Hepatocyte (in vitro differentiated cells): ENCODE results near the gene CTNND2. TPM values are rescaled to one million over a fixed set of nuclear protein-coding genes. Genes with fewer than 3 reads are reported as not detected.

Experiments
- DNase-seq: peaks from one replicate; pipeline ENCODE4 v3.0.0-alpha.2; 2016; ENCODE audit warnings: low spot score
- H2AFZ ChIP-seq: fragments of 200-600 bp; sonication (generic); 2 replicates; pipeline ENCODE4 v1.6.0; 2016; ENCODE audit warnings: antibody characterized with exemption, mild to moderate bottlenecking
- H3K27ac ChIP-seq: fragments of 200-600 bp; sonication (generic); 2 replicates; pipeline ENCODE4 v1.5.1; 2016; ENCODE audit warnings: mild to moderate bottlenecking
- H3K27me3 ChIP-seq: fragments of 200-600 bp; sonication (generic); 2 replicates; pipeline ENCODE4 v1.6.1; 2016
- H3K36me3 ChIP-seq: fragments of 200-600 bp; sonication (generic); replicated peaks from 2 replicates; pipeline ENCODE4 v1.5.1; 2016; ENCODE audit warnings: low read depth; ENCODE audit not compliant: insufficient read depth
- H3K4me1 ChIP-seq: fragments of 200-600 bp; sonication (generic); 2 replicates; pipeline ENCODE4 v1.5.1; 2016; ENCODE audit warnings: mild to moderate bottlenecking, moderate library complexity; ENCODE audit not compliant: insufficient read depth
- H3K4me2 ChIP-seq: fragments of 200-600 bp; sonication (generic); 2 replicates; pipeline ENCODE4 v1.6.0; 2016
- H3K4me3 ChIP-seq: fragments of 200-600 bp; sonication (generic); 2 replicates; pipeline ENCODE4 v1.5.1; 2016; ENCODE audit warnings: mild to moderate bottlenecking
- H3K79me2 ChIP-seq: fragments of 200-600 bp; sonication (generic); 2 replicates; pipeline ENCODE4 v1.6.0; 2017; ENCODE audit warnings: mild to moderate bottlenecking
- H3K9me2 ChIP-seq: fragments of 200-600 bp; sonication (generic); replicated peaks from 2 replicates; pipeline ENCODE4 v1.6.0; 2017; ENCODE audit warnings: mild to moderate bottlenecking; ENCODE audit not compliant: insufficient read depth
- H3K9me3 ChIP-seq: fragments of 200-600 bp; sonication (generic); 2 replicates; pipeline ENCODE4 v1.5.1; 2016; ENCODE audit warnings: low read depth, mild to moderate bottlenecking
- H4K20me1 ChIP-seq: fragments of 200-600 bp; sonication (generic); 2 replicates; pipeline ENCODE4 v1.6.0; 2016; ENCODE audit warnings: mild to moderate bottlenecking; ENCODE audit not compliant: insufficient read depth, poor library complexity, severe bottlenecking
- CTCF ChIP-seq: fragments of 200-600 bp; sonication (generic); IDR thresholded peaks from 2 replicates; pipeline ENCODE4 v1.5.1; 2016; ENCODE audit warnings: antibody characterized with exemption, mild to moderate bottlenecking; ENCODE audit not compliant: poor library complexity
- EZH2 ChIP-seq: fragments of 200-600 bp; sonication (generic); IDR thresholded peaks from 2 replicates; pipeline ENCODE4 v1.6.1; 2016; ENCODE audit warnings: antibody characterized with exemption, mild to moderate bottlenecking, borderline replicate concordance
- EZH2phosphoT487 ChIP-seq: fragments of 200-600 bp; sonication (generic); IDR thresholded peaks from one replicate; pipeline ENCODE4 v1.6.1; 2018; ENCODE audit warnings: antibody characterized with exemption, mild to moderate bottlenecking, low read depth, moderate library complexity; ENCODE audit not compliant: unreplicated experiment, severe bottlenecking
- WGBS: methylation state at CpG from one replicate; pipeline ENCODE4 v1.1.6; 2016; ENCODE audit warnings: low lambda C conversion rate; ENCODE audit errors: missing lambda C conversion rate; 5-methylcytosine and 5-hydroxymethylcytosine counted together
- polyA plus RNA-seq: library from polyadenylated mRNA; unstranded; fragments of >200 nt; fragmentation: Nextera tagmentation; extraction: Ambion mirVana; gene quantifications from 2 replicates; pipeline ENCODE4 v1.2.1, GENCODE V29; 2016
- total RNA-seq: library from RNA; depleted of rRNA; stranded (reverse); fragments of >200 nt; gene quantifications from 2 replicates; pipeline ENCODE4 v1.2.3, GENCODE V29; 2014

CTNND2 gene
- total and polyA plus RNA-seq, 2 experiments from 2014 or later, result 27.5 to 30.3 TPM

GRCh38 chr5:11483630-11484029, 420.6 kb downstream of the CTNND2 start:
- WGBS, result 92% methylated on average over 5 of the region's 5 CpGs
- Histone ChIP-seq H3K4me3 (no peak overlapping the region), H3K4me2 (no peak overlapping the region), H3K36me3 (no peaks in the 10 kb centered on the region), H3K79me2 (no peaks in the 10 kb centered on the region), H4K20me1 (no peaks in the 10 kb centered on the region), H3K27ac (no peak overlapping the region), H3K27me3 (no peaks in the 10 kb centered on the region), H3K9me2 (no peaks in the 10 kb centered on the region), H3K9me3 (no peaks in the 10 kb centered on the region), H3K4me1 (no peaks in the 10 kb centered on the region), H2AFZ (no peak overlapping the region)
- TF ChIP-seq EZH2phosphoT487 (no peak), CTCF (no peak), EZH2 (no peak)
- no peak for DNase-seq

GRCh38 chr5:11482011-11482410, 422.2 kb downstream of the CTNND2 start:
- H3K4me1 ChIP-seq, result no peaks in the 10 kb centered on the region
- H3K4me2 ChIP-seq, result no peak overlapping the region
- H3K27ac ChIP-seq, result no peak overlapping the region
- no peak overlapping the region for H2AFZ ChIP-seq
- no peaks in the 10 kb centered on the region for H3K79me2 ChIP-seq
- H3K27me3 ChIP-seq, result no peaks in the 10 kb centered on the region
- H3K36me3 ChIP-seq, result no peaks in the 10 kb centered on the region
- H3K9me2 ChIP-seq, result no peaks in the 10 kb centered on the region
- WGBS, result 97% methylated on average over 4 of the region's 4 CpGs
- DNase-seq, result no peak
- no peak for TF ChIP-seq EZH2phosphoT487
- TF ChIP-seq CTCF, result no peak
- no peak for TF ChIP-seq EZH2
- H3K4me3 ChIP-seq, result no peak overlapping the region
- H4K20me1 ChIP-seq, result no peaks in the 10 kb centered on the region
- no peaks in the 10 kb centered on the region for H3K9me3 ChIP-seq

GRCh38 chr5:11477786-11478185, 426.5 kb downstream of the CTNND2 start:
- H3K9me2 ChIP-seq, result no peaks in the 10 kb centered on the region
- H2AFZ ChIP-seq, result no peak overlapping the region
- TF ChIP-seq EZH2phosphoT487 (no peak), EZH2 (no peak), CTCF (no peak)
- 96% methylated on average over 3 of the region's 3 CpGs for WGBS
- no peak overlapping the region for H3K27ac ChIP-seq
- H3K9me3 ChIP-seq, result no peaks in the 10 kb centered on the region
- H4K20me1 ChIP-seq, result no peaks in the 10 kb centered on the region
- H3K27me3 ChIP-seq, result no peaks in the 10 kb centered on the region
- no peak overlapping the region for H3K4me2 ChIP-seq
- DNase-seq, result no peak
- no peaks in the 10 kb centered on the region for H3K4me1 ChIP-seq
- H3K4me3 ChIP-seq, result no peak overlapping the region
- no peaks in the 10 kb centered on the region for H3K79me2 ChIP-seq
- H3K36me3 ChIP-seq, result no peaks in the 10 kb centered on the region

- WGBS, result 85% methylated on average over 2 of the region's 2 CpGs
- no peak for TF ChIP-seq CTCF
- TF ChIP-seq EZH2, result no peak
- TF ChIP-seq EZH2phosphoT487, result no peak
- no peaks in the 10 kb centered on the region for H3K79me2 ChIP-seq
- H2AFZ ChIP-seq, result no peak overlapping the region
- no peaks in the 10 kb centered on the region for H4K20me1 ChIP-seq
- no peak overlapping the region for H3K4me3 ChIP-seq
- no peak overlapping the region for H3K27ac ChIP-seq
- no peak overlapping the region for H3K4me2 ChIP-seq
- H3K9me3 ChIP-seq, result no peaks in the 10 kb centered on the region
- H3K27me3 ChIP-seq, result no peaks in the 10 kb centered on the region
- no peaks in the 10 kb centered on the region for H3K36me3 ChIP-seq
- no peak for DNase-seq
- H3K9me2 ChIP-seq, result no peaks in the 10 kb centered on the region
- no peaks in the 10 kb centered on the region for H3K4me1 ChIP-seq
These were observed 427.4 kb downstream of the CTNND2 start for GRCh38 chr5:11476866-11477265.
